OCI-M2 (cell line): ENCODE data around the gene TSSK3.

Source experiments
- DNase-seq: peaks from one replicate; lab custom pipeline; 2025; ENCODE audit not compliant: unreplicated experiment; lab: John Stamatoyannopoulos, UW

The TSSK3 gene

GRCh38 chr1:32362474-32363313, at the start of gene TSSK3, which contains the start of gene FAM229A:
TSSK3 (plus strand) TSS chr1:32362539; CDS start chr1:32362702, 163 bp downstream.
FAM229A (minus strand) TSS chr1:32362485; CDS start chr1:32362091, 394 bp downstream.
- DNase-seq: no peak

DNA sequence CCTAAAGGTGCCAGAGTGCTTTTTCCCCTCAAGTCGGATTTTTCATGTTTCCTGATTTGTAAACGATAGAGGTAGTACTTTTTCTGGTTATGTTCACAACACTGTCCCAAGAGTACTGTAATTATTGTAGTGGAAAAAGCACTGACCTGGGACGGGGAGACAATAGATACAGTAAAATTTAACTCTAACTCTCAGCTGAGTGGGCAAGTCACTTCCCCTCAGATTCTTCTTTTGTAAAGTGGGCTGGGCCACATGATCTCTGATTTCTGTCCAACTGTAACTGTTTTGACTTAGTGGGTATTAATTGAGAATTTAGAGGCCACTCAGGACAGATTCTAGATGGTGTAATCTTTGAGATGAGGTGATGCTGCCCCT, 45.4 kb upstream of the TSSK3 start:
- DNase-seq: no peak

DNA sequence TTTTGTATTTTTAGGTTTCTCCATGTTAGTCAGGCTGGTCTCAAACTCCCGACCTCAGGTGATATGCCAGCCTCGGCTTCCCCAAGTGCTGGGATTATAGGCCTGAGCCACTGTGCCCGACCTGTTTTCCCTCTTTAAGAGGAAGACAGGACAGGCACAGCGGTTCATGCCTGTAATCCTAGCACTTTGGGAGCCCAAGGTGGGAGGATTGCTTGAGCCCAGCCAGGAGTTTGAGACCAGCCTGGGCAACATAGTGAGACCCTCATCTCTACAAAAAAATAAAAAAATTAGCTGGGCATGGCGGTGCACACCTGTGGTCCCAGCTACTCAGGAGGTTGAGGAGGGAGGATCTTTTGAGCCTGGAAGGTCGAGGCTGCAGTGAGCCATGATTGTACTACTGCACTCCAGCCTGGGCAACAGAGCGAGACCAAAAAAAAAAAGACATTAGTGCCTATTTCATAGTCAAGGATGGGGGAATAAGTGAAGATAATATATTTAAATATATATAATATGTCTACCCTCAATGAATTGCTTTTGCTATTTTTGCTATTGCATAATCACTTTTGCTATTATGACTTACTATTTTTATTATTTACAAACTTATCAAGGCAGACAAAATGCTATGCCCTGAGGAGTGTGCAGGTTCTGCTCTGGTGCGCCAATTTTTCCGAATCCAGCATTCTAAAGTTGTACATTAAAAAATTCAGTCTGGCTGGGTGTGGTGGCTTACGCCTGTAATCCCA, 44.0 kb upstream of the TSSK3 start:
- DNase-seq: no peak

DNA sequence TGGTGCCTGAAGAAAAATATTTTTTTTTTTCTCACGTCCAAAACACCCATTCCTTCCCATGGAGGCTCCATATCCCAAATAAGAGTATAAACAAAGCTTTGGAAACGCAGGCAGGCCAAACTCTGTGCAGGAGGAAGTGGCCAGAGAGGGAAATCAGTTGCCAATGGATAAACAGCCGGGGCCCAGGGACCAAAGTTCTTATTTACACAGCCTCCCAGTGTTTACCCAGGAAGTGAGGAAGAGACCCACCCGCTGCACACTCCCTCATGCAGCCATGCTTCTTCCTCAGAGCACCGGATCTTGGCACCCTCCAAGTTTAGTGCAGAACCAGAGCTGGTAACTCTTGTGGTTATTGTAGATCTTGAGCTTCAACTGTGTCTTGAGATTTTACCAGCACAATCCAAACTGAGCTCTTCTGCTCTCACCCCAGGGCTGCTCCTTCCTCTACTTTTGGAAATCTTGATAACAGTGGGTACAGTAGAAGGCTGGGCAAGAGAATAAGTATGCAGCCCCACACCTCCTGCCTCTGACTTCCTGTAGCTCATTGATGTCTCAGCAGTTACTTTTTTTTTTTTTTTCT, 40.5 kb upstream of the TSSK3 start:
- DNase-seq: no peak

GRCh38 chr1:32327204-32327603, 35.1 kb upstream of the TSSK3 start:
- no peak for DNase-seq

DNA sequence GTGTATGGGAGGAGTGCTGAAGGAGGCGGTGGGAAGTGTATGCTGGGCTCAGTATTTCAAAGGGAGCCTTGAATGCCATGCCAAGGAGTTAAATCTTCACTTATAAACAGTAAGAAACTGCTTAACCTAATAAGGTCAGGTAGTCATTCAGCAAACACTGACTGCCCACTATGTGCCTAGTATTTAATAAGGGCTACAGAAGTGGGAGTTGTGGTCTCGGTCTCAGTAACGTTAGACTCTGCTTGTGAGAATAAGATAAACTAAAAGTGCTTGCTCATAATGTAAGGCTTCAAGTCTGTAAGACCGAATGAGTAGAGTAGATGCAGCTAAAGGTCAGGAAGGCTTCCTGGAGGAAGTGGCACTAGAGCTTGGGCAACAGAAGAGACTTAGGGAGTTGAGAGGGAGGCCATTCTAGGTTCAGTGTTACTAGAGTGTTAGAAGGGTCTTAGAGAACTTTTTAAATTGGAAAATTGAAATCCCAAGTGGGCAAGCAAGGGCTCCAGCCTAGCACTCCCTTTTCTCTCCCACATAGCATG, 32.3 kb upstream of the TSSK3 start:
- DNase-seq: no peak

DNA sequence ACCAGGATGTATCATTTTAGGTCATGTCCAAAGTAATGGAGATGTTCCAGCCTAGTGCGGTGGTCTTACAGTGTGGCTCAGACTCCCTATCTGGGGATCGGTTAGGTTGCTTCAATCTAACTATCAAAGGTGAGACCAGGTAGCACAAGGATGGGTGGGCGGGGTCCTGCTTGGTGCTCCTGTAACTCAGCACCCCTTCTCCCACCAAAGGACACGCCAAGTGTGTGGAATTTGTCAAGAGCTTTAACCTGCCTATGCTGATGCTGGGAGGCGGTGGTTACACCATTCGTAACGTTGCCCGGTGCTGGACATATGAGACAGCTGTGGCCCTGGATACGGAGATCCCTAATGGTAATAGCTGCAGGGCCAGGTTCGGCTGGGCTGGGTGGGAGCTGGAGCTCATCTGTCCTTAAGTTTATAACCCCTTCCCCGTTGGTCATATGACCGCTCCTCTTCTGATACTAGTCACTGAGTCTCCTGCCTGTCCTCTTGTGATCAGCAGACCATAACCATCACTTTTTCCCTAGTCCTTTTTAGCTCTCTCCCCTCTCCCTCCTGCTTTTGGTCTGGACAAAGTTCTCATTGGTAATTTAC, 31.7 kb upstream of the TSSK3 start:
- no peak for DNase-seq

GRCh38 chr1:32331549-32331948, 30.8 kb upstream of the TSSK3 start:
- no peak for DNase-seq

GRCh38 chr1:32332290-32333079, 29.9 kb upstream of the TSSK3 start:
- no peak for DNase-seq

GRCh38 chr1:32333251-32333963, 28.9 kb upstream of the TSSK3 start:
- no peak for DNase-seq

GRCh38 chr1:32334274-32334861, 28.0 kb upstream of the TSSK3 start:
- no peak for DNase-seq

DNA sequence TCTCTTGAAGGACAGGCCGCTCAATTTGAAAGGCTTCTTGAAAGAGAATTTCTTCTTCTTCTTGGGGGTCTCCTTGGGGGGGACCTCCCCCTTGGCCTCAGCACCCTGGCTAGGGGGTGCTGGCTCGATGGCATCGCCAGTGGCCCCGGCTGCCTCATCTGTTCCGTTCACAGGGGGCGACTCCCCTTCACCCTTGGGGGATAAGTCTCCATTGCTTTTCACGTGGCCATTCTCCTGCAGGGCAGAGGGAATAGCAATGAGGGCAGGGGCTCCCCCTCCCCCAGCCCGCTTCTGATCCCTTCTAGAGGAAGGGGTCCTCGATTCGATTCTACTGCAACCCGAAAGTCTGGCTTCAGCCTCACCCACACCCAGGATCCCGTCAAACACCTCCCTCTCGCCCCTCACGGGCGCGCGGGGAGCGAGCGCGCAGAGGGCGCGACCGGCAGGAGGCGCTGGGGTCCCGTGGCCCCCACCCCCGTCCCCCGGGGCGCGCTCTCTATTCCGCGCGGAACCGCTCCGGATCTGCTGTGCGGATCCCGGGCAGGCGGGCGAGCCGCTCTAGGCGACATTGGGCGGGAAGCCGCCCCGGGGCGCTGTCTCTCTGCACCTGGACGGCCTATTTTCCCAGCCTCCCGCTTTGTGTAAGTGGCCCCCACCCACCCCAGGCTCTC, 27.3 kb upstream of the TSSK3 start:
- no peak for DNase-seq

DNA sequence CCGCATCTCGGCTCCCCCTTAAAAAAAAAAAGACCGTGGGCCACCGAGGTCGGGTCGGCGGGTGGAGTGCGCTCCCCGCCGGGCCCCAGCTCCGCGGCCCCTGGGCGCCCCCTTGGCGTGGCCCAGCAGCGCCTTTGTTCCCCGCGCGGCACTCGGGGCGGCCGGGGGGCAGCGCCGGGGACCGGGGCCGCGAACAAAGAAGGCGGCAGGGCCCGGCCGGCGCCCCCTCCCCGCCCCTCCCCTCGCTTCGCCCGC, 26.9 kb upstream of the TSSK3 start:
- no peak for DNase-seq

DNA sequence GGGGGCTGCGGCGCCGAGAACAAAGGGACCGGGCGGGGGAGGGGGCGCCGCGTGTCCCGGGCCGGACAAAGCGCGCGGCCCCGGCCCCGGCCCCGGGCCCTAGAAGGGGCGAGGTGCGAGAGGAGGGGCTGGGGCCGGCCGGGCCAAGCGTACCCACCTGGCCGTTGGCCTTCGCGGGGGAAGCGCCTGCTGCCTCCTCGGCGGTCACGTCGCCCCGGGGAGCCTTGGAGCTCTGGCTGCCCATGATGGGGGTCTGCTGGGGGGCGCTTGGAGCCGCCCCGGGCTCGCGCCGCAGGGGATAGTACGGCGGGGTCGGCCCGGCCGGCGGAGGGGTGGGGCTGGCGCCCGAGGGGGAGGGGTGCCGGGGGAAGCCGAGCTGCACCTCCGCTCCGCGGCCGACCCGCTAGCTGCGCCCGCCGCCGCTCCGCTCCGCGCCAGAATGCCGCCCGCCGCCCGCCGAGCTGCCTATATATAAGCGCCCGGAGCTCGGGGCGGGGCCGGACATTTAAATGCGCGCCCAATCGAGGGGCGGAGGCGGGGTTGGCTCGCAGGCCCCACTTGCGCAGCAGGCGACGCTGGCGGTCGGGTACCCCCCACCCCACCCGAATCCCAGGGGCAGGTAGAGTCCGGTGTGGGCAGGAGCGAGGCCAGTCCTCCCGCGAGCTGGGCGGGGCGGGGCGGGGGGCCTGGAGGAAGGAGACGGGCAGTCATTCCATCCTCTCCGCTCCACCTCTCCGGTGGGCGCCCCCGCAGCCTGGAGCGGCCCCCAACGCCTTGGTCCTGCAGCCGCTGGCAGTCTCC, 26.3 kb upstream of the TSSK3 start, which contains the start of gene MARCKSL1:
Gene MARCKSL1, minus strand, starts transcription at position 444 of the 801 bp plus-strand sequence. Its CDS starts 200 bp downstream, at position 244.
- DNase-seq: no peak

- no peak for DNase-seq
Measured at GRCh38 chr1:32336591-32336932, 25.8 kb upstream of the TSSK3 start.

- no peak for DNase-seq
Measured at GRCh38 chr1:32336963-32337675, 25.2 kb upstream of the TSSK3 start.

GRCh38 chr1:32337855-32338636, 24.3 kb upstream of the TSSK3 start:
- no peak for DNase-seq
